HG02678 (cell line): Measurements from ENCODE around the gene PLLP.
"Not testable (repeated sequence)": the region's sequence is repeated elsewhere in the genome, so short reads cannot be mapped to it uniquely, and the experiment has no call there.

Experiments used
- ATAC-seq: cut with Tn5 transposase; IDR thresholded peaks from one replicate; pipeline ENCODE4 v1.9.1; 2021; ENCODE audit warnings: mild to moderate bottlenecking, moderate library complexity; ENCODE audit not compliant: unreplicated experiment

The PLLP gene

DNA sequence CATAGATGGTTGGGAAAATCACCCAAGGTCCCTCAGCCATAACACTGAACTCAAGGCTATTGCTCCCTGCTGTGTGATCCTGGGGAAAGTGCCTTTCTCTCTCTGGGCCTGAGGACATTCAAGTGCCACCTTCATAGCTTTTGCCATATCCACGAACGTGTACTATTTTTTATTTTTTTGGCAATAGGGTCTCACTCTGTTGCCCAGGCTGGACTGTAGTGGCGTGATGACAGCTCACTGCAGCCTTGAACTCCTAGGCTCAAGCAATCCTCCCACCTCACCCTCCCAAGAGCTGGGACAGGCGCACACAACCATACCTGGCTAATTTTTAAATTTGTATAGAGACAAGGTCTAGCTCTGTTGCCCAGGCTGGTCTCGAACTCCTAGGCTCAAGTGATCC, 10.6 kb downstream of the PLLP start:
- ATAC-seq = no peak

DNA sequence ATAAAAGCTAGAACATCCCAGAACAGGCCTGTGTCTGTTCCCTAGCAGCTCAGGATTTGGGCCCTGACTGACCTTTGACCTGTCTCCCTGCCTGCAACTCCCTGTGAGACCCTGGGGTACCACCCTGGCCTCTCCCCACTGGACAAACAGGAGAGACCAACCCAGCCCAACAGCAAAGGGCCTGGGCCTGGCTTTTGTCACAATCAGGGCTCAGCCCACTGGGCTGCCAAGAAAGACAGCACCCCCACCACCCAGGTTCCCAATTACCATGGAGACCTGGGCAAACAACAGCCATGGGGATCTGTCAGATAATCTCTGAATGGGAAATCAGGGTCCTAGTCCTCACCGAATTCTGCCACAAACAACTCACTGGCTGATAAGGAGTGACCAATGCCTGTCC, 11.1 kb downstream of the PLLP start:
- ATAC-seq = no peak

DNA sequence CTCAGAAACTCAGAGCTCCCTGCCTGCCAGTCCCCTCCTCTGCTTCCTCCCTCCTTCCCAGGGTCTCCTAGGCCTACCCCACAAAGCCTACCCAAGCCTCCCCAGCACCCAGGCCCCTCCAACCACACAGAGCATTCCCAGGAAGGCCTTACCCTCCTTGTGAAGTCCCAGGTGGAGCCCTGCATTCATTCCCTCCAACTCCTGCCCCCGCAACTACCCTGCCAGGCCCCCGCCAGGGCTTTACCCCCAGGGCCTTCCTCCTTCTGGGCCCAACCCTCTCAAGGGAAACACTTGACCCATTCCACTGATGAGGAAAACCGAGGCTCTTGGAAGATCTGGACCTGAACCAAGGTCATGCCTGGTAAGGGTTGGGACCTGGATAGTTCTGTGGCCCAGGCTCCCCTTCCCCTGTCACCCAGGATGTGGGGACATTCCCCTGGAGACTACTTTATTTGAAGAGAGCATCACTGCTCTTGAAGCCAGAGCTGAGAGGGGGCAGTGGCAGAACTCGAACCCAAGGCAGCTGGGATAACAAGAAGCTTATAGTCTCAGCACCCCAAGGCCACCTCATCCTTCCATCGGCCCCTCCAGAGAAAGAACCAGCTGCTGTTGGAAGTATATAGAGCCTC, 12.5 kb downstream of the PLLP start:
- no peak for ATAC-seq

DNA sequence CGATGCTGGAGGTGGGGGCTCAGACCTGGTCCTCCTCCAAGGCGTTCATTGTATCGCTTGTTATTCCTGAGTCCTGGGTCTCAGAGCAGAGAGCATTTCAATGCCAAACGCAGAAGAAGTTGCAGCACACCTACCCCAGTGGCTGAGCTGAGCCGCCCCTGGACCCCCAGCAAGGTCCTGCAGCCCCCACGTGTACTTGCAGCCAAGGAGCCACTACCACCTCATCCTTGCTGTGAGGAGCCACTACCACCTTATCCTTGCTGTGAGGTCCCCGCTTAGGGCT, 13.5 kb downstream of the PLLP start:
- ATAC-seq = no peak

DNA sequence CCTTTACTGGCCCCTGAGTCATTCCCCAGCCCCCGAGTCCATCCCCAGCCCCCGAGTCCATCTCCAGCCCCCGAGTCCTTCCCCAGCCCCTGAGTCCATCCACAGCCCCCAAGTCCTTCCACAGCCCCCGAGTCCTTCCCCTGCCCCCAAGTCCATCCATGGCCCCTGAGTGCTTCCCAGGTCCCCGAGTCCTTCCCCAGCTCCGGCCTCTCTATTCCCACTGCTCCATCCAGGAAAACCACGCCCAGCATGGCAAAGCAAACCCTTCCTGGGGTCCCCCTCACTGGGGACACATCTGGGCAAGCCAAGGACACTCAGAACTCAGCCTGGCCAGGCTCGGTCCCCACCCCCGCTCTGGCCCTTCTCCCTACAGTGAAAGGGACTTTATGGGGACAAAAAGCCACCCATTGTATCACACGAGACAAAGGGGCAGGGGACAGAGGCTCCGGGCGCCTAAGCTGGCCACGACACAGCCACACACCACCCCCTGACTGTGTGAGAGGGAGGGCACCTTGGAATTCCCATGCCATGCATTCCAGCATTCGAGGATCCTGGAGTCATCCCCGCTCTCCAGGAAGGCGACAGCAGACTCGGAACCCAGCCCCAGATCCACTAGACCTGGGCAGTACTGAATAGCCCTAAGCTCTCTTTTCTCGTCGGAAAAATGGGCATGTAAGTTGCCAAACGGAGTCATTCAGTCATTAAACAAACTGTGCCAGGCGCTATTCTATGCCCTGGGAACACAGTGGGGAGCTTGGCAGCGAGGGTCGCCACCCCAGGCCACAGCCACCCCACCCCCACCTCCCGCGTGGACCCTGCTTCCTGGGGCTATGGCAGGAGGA, 14.0 kb downstream of the PLLP start:
- ATAC-seq = no peak

DNA sequence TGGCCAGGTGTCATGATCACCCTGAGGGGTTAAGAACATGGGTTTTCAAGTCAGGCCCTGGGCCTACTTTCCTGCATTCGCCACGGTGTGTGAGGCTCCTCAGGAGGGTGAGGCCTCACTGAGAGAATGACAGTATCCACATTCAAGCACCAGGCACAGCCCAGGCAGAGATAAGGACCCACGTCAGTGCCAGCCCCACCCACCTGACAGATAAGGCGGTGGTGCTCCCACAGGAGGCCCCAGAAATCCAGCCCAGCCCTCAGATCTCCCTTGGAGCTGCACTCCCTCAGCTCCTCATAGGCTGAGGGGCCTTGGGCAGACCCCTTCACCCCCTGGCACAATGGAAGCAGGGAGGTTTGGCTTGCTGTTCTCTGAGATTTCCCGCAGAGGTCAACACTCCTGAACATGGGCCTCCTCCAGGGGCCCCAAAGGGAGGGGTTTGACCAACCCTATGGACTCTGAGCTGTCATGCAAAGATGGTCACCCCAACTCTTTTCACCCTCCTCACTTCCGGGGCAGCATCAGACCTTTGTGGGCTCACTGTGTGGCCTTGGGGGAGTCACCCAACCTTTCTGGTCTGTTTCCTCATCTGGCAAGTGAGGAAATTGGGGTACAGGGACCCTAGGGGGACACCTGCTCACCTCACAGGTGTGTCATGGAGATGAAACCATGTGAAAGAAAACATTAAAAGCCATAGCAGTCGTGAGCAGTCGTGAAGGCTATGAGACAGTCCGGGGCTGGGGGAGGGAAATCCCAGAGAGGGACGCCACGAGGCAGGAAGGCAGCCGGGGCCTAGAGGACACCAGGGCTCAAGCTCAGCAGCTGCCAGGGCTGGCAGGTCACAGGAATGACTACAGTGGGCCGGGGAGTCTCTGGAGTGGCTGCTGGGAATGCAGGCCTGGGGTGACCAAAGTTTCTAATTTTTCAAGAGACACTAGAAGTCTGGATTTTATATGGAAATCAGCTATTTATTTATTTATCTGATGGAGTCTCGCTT, 15.4 kb downstream of the PLLP start:
- no peak for ATAC-seq

DNA sequence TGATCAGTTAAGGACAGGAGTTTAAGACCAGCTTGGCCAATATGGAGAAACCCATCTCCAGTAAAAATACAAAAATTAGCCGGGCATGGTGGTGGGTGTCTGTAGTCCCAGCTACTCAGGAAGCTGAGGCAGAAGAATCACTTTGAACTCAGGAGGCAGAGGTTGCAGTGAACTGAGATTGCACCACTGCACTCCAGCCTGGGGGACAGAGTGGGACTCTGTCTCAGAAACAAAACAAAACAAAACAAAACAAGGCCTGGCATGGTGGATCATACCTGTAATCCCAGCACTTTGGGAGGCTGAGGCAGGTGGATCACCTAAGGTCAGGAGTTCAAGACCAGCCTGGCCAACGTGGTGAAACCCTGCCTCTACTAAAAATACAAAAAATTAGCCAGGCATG, 17.1 kb downstream of the PLLP start:
- ATAC-seq = not testable (repeated sequence)

DNA sequence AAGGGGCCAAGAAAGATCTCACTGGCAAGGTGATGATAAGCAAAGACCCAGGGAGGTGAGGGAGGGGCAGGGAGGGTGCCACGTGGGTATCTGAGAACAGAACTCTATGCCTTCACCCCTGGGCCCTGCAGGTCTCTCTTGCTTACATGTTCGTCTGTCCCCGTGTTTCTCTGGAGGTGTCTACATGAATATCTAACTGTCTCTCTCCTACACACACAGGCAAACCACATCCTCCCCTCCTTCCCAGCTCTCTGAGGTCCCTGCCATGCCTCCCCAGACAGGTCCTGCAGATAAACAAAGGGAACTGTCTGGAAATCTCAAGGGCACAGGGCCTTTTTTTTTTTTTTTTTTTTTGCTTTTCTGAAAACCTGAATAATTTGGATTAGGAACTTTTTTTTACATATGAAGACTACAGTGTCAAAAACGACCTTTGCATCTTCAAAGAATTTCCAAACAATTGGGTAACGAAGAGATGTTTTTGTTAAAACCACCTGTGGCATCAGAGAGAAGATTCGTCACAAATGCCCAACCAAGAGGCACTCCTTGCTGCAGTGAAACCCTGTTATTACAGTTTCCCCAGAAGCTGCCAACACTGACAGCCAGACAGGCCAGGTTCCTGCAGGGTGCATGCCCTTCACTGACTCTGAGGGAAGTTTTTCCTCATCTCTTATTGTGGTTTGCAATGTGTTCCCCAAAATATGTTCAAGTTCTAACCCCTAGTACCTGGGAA, 17.8 kb downstream of the PLLP start:
- no peak for ATAC-seq

DNA sequence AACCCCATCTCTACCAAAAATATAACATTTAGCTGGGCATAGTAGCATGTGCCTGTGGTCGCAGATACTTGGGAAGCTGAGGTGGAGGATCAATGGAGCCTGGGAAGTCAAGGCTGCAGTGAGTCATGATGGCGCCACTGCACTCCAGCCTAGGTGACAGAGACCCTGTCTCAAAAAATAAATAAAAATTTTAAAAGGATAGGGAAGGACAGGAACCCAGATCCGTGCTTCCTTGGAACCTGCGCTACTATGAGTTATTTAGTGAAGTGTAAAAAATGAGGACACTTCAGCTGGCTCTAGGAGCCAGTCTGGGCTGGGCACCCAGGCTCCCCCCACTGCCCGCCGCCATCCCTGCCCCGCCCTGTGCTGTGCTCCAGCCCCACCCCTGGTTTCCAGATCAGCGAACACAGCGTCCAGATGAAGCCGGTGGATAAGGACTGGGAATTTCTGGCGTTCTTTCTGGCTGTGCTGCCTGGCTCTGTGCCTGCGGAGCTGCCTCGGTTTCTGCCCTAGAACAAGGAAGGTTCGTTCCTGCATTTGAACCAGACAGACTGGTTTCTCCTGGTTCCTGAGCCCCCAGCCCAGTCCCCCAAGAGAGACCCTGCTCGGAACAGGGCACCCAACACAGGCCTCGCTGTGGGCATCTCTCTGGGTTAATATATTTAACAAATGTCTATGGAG, 18.5 kb downstream of the PLLP start:
- no peak for ATAC-seq

DNA sequence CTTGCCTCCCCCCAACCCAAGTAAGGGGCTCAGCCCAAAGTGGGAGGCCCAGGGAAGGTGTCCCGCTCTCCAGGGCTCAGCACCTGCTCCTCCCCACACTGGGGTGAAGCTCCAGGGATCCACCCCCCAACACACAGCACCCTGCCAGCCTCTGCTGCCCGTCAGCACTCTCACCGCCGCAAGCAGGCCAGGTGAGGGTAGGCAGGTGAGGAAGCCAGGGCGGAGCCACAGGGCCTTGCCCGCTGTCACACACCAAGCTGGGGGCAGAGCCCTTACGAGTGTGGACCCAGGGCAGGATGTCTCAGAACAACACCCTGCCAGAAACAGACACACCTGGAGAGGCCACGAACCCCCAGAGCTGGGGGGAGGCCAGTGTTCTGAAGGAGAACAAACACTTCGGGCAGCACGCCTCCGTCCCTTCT, 19.5 kb downstream of the PLLP start:
- no peak for ATAC-seq

DNA sequence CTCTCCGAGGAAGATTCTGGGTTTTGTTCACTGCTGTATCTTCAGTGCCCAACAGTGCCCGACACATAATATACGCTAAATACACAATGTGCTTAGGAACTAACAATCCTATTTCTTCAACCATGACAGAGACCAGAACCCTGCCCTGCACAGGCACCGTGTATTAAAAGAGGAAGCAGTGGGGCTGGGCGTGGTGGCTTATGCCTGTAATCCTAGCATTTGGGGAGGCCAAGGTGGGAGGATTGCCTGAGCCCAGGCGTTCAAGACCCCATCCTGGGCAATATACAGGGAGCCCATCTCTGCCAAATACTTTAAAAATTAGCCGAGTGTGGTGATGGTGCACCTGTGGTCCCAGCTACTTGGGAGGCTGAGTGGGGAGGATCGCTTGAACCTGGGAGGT, 20.1 kb downstream of the PLLP start:
- no peak for ATAC-seq

DNA sequence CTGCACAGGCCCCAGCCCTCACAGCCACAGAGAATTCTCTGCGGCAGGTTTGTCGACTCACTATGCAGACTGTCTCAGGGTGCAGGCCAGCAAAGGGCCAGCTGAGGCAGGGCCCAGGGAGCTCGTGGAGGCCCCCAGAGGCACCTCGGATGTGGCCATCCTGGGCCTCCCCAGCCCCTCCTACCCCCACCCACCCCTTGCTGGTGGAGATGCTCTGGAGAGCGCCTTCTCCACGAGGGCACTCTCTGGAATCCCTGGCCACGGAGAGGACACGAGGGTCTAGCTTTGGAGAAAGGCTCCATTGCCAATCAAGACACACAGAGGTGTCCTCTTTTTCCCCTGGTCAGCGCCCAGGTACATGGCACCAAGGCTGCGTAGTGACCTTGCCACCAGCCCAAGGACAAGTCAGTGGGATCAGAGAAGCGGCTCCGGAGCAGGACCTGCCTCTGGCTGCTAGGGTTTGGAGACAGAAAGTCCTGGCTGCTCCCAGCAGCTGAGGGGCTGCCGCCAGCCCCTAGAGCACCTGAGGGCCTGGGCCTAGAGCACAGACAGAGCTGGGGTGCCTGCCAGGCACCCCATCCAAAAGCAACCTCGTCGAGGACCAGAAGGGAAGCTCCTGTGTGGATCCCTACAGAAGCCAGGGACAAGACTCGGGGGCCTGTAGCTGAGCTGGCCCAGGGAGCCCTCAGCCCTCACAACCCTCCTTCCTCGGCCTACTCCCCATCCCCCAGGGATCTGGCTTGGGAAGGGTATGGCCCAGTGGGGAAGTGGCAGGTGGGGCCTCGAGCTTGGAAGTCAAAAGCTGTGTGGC, 20.7 kb downstream of the PLLP start:
- ATAC-seq = no peak

DNA sequence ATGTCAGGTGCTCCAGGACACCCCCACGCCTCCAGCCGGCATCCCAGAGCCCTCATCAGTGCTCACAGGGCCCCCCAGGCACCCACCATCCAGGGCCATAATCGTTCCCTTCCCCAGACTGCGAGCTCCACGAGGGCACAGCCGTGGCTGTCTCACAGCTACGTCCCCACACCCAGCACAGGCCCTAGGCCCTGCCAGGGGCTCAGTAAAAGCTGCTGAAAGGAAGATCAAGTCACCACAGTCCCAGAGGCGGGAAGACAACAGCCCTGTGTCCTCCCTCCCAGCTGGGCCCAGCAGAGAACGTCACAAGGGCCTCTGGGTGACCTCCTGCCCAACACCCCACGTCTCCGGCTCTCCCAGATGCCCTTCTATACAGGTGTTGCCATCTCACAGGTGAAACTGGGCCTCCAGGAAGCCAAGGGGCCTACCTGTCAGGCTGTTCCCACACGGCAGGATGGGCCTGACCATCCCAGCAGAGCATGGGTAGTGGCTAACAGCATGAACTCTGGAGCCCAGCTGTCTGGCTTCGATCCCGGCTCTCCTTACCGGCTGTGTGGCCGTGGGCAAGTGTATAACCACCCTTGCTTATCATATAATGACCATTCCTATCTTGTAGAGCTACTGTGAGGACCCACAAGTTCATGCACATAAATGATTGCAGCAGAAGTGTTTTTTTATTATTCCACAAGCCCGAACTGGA, 21.5 kb downstream of the PLLP start:
- no peak for ATAC-seq

DNA sequence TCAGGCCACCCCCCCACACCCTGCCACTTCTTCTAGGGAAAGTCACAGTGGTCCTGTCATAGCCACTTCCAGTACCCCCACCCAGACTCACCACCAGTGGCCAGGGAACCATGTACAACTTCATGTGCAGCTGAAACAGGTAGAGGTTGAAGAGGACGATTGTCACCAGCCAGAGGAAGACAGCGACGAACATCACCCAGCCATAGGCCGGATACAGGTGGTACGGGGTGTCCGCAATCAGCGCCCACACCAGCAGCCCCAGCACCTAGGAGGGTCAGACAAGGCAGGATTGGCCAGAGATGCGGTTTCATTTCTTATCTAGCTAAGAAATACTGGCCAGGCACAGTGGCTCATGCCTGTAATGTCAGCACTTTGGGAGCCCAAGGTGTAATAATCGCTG, 22.7 kb downstream of the PLLP start:
- ATAC-seq = no peak

DNA sequence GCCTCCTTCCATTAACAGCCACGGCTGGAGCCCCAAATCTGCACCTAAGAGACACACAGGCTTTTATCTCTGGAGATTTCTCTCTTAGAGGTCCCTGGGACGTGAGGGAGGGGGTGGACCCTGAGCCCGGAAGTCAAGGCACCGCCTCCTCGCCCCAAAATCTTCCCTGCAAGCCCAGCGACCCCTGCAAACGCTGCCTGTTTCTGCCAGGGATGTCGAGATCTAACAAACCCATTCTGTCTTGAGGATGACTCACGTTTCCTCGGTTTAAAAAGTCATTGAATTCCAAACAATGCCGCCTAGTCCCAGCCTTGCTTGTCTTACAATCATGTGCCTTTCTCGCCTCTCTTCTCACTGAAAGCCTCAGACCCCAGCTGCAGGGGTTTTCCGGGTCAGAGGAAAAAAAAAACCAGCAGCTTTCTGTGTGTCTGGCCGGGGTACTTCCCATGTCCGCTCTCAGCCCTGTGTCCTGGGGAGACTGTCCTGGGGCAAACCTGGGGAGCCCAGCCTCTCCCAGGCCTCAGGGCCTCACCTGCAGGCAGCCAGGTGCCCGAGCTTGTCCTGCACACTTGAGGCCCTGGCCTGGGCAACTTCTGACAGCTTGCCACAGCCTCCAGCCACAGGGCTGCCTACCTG, 24.1 kb downstream of the PLLP start:
- ATAC-seq = no peak

DNA sequence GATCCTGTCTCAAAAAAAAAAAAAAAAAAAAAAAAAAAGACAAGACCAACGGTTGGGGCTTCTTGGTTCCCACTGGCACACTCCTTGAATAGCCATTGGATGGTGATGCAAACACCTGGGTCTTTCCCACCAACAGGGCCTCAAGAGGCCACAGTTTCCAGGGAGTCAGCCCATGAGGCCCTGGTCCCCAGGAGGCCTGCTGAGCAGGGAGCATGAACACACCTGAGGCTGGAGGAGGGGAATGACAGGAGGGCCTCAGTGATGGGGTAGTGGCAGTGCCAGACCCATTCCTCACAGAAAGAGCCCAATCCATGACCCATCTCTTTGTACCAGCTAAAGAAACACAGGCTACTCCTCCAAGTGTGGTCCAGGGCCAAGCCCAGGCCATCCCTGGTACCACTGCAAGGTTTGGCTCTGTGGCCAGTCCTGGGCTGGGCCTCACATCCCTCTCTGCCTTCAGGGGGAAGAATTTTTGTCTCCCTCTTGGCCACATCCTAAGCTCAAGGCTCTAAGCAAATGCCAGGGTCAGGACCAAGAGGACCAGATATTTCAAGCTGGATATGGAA, 25.5 kb downstream of the PLLP start:
- no peak for ATAC-seq

DNA sequence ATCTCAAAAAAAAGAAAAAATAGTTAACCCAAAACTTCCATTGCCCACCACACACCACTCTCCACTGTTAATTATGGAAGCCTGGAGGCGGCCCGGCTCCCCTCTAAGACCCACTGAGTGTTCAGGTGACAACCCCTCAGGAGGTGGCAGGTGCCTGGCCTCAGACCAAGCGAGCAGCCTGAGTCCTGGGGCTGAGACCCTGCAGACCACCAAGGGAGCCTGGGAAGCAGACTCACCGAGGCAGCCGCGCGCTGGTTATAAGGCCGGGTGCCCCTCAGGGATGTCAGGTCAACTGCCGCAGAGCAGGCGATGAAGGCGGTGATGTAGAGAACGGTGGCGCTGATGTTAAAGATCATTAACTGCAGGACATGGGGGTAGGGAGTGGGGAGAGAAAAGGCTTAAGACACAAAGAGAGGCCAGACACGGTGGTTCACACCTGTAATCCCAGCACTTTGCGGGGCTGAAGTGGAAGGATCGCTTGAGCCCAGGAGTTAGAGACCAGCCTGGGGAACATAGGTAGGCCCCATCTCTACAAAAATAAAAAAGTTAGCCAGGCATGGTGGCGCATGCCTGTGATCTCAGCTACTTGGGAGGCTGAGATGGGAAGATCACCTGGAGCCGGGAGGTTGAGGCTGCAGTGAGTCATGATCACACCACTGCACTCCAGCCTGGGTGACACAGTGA, 26.1 kb downstream of the PLLP start:
- ATAC-seq = no peak
